CD14-positive monocyte (primary cell): ENCODE data around the gene SH2D1B. TPM values are rescaled to one million over a fixed set of nuclear protein-coding genes. Genes with fewer than 3 reads are reported as not detected.

Source experiments
- DNase-seq, 3 donors: peaks; one replicate each; pipeline ENCODE4 v3.0.0-alpha.2; 2011 to 2022
- H2AFZ ChIP-seq: 2 replicates; pipeline ENCODE4 v1.6.0; 2012; ENCODE audit warnings: mild to moderate bottlenecking, low read depth, low read length, inconsistent platforms; ENCODE audit not compliant: insufficient read depth, poor library complexity, severe bottlenecking
- H3K27ac ChIP-seq, 2 donors: 1 replicate in 1 of 2; 2 replicates in 1 of 2; pipeline ENCODE4 v1.5.1; 2012 to 2013; ENCODE audit warnings: low read length in 2 of 2, control low read depth in 1 of 2, inconsistent platforms in 1 of 2, low read depth in 1 of 2, mild to moderate bottlenecking in 1 of 2
- H3K27me3 ChIP-seq, 2 donors: one replicate each; pipeline versions ENCODE4 v1.6.0 to v1.6.1; 2011 to 2013; ENCODE audit warnings: low read length in 2 of 2; ENCODE audit not compliant: control insufficient read depth in 2 of 2, insufficient read depth in 2 of 2
- H3K36me3 ChIP-seq, 2 donors: replicated peaks in 1 of 2; 1 replicate in 1 of 2; 2 replicates in 1 of 2; pipeline versions ENCODE4 v1.5.1 to v1.6.1; 2012 to 2013; ENCODE audit warnings: low read length in 2 of 2, control low read depth in 1 of 2, inconsistent platforms in 1 of 2, mild to moderate bottlenecking in 1 of 2; ENCODE audit not compliant: insufficient read depth in 2 of 2, control insufficient read depth in 1 of 2
- H3K4me1 ChIP-seq, 2 donors: 1 replicate in 1 of 2; 2 replicates in 1 of 2; pipeline versions ENCODE4 v1.5.1 to v1.6.1; 2012 to 2013; ENCODE audit warnings: low read length in 2 of 2, control low read depth in 1 of 2, inconsistent platforms in 1 of 2, mild to moderate bottlenecking in 1 of 2, moderate library complexity in 1 of 2; ENCODE audit not compliant: insufficient read depth in 2 of 2, control insufficient read depth in 1 of 2
- H3K4me2 ChIP-seq: replicated peaks from 2 replicates; pipeline ENCODE3; 2012; ENCODE audit warnings: low read length, moderate library complexity, mild to moderate bottlenecking; ENCODE audit not compliant: poor library complexity, severe bottlenecking; ENCODE audit errors: extremely low read depth
- H3K4me3 ChIP-seq, 3 experiments: fragments of 200-600 bp in 1 of 3; sonication (generic) in 1 of 3; replicated peaks in 1 of 3; 1 replicate in 2 of 3; 2 replicates in 1 of 3; pipeline ENCODE4 v1.5.1; 2011 to 2013; ENCODE audit warnings: low read length in 3 of 3, mild to moderate bottlenecking in 3 of 3, control low read depth in 2 of 3, low read depth in 2 of 3, inconsistent platforms in 1 of 3, moderate library complexity in 1 of 3
- H3K79me2 ChIP-seq: 2 replicates; pipeline ENCODE4 v1.6.0; 2012; ENCODE audit warnings: mild to moderate bottlenecking, control low read depth, inconsistent platforms, low read length, moderate library complexity; ENCODE audit not compliant: insufficient read depth
- H3K9ac ChIP-seq: 2 replicates; pipeline ENCODE4 v1.6.0; 2017; ENCODE audit warnings: low read length, mild to moderate bottlenecking; ENCODE audit not compliant: insufficient read depth, poor library complexity, severe bottlenecking
- H3K9me3 ChIP-seq, 2 donors: replicated peaks in 1 of 2; 1 replicate in 1 of 2; 2 replicates in 1 of 2; pipeline versions ENCODE4 v1.5.1 to v1.6.1; 2012 to 2013; ENCODE audit warnings: low read length in 2 of 2, control low read depth in 1 of 2; ENCODE audit not compliant: control insufficient read depth in 1 of 2, insufficient read depth in 1 of 2
- H4K20me1 ChIP-seq: 2 replicates; pipeline ENCODE4 v1.6.0; 2012; ENCODE audit warnings: mild to moderate bottlenecking, low read length, control low read depth, moderate library complexity; ENCODE audit not compliant: insufficient read depth
- H3K27ac Mint-ChIP-seq, 7 donors: one replicate each; pipeline ENCODE4 v1.8.0; 2020; ENCODE audit warnings: mild to moderate bottlenecking in 7 of 7, mixed read lengths in 7 of 7, moderate library complexity in 6 of 7, inconsistent platforms in 2 of 7
- H3K27me3 Mint-ChIP-seq, 3 donors: one replicate each; pipeline ENCODE4 v1.8.0; 2021 to 2022; ENCODE audit warnings: low read depth in 3 of 3, mild to moderate bottlenecking in 3 of 3, mixed read lengths in 3 of 3, moderate library complexity in 3 of 3, inconsistent platforms in 1 of 3
- H3K36me3 Mint-ChIP-seq, 2 donors: one replicate each; pipeline ENCODE4 v1.8.0; 2020; ENCODE audit warnings: mixed read lengths in 2 of 2, inconsistent platforms in 1 of 2, mild to moderate bottlenecking in 1 of 2
- H3K4me1 Mint-ChIP-seq: one replicate; pipeline ENCODE4 v1.8.0; 2020; ENCODE audit warnings: mild to moderate bottlenecking, mixed read lengths
- H3K4me3 Mint-ChIP-seq, 2 donors: one replicate each; pipeline ENCODE4 v1.8.0; 2020; ENCODE audit warnings: mild to moderate bottlenecking in 2 of 2, mixed read lengths in 2 of 2, moderate library complexity in 1 of 2
- H3K9me3 Mint-ChIP-seq, 7 donors: one replicate each; pipeline ENCODE4 v1.8.0; 2020 to 2022; ENCODE audit warnings: mixed read lengths in 7 of 7, mild to moderate bottlenecking in 6 of 7, moderate library complexity in 6 of 7, inconsistent platforms in 2 of 7
- CTCF ChIP-seq: fragments of 200-600 bp; IDR thresholded peaks from one replicate; pipeline ENCODE4 v1.8.0; 2022; ENCODE audit warnings: antibody characterized with exemption, mild to moderate bottlenecking
- WGBS: methylation state at CpG from one replicate; pipeline ENCODE4 v1.1.5; 2013; ENCODE audit warnings: missing lambda C conversion rate; ENCODE audit not compliant: insufficient coverage; 5-methylcytosine and 5-hydroxymethylcytosine counted together
- intact Hi-C, 2 donors: fragments of 100-400 bp; cut with micrococcal nuclease; formaldehyde crosslinking; loops; one replicate each; pipeline versions ENCODE4 v1.15.0 to v1.15.1; 2023
- polyA plus RNA-seq, 3 donors: library from polyadenylated mRNA; depleted of rRNA in 1 of 3; unstranded in 2 of 3; stranded (reverse) in 1 of 3; fragments of 300-500 nt in 2 of 3; fragments of >200 nt in 1 of 3; fragmentation: Illumina TruSeq in 2 of 3; gene quantifications; 1 replicate in 2 of 3; 2 replicates in 1 of 3; pipeline ENCODE4 v1.2.3, GENCODE V29; 2012 to 2021

Gene SH2D1B
- polyA plus RNA-seq, 3 donors, result 0.88 to 2.9 (median 1.7) TPM

DNA sequence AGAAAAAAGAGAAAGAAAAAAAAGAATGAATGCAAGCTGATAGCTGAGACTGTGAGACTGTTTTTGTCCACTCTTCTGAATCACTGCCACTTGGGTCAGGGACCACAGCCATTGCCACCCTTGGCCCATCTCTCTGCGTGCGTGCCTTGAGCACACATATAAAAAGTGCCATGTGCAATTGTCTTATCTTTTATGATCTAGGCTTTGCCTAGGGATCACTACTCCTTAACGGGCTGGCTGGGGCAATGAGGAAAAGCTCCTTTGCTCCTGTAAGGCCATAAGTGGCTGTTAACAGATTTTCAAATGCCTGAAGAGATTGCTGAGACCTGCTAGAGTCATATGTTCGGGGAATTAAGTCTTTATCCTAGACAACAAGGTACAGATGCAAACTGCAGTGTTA is 43.5 kb downstream of the SH2D1B start:
- intact Hi-C loops, result no loop called here
- Histone ChIP-seq H3K36me3 (peaks cover 0 to 5% of the 10 kb centered on the region in 2 donors), H3K79me2 (no peaks in the 10 kb centered on the region), H3K4me3 (no peak overlapping the region), H3K4me1 (no peaks in the 10 kb centered on the region), H3K9ac (no peak overlapping the region), H3K4me2 (no peak overlapping the region), H2AFZ (no peak overlapping the region), H3K27ac (no peak overlapping the region), H3K27me3 (no peaks in the 10 kb centered on the region), H3K9me3 (no peaks in the 10 kb centered on the region), H4K20me1 (no peaks in the 10 kb centered on the region)
- H3K9me3 Mint-ChIP-seq, result peaks cover 0 to 2% (median 0%) of the 10 kb centered on the region in 7 donors
- no peak for DNase-seq
- peaks cover 0 to 9% of the 10 kb centered on the region in 2 donors for H3K36me3 Mint-ChIP-seq
- no peak overlapping the region for H3K4me3 Mint-ChIP-seq
- 100% methylated on average over 2 of the region's 4 CpGs for WGBS
- TF ChIP-seq CTCF, result no peak
- H3K27me3 Mint-ChIP-seq, result peaks cover 0 to 8% (median 4%) of the 10 kb centered on the region in 3 donors
- H3K4me1 Mint-ChIP-seq, result no peaks in the 10 kb centered on the region
- H3K27ac Mint-ChIP-seq, result no peak overlapping the region

DNA sequence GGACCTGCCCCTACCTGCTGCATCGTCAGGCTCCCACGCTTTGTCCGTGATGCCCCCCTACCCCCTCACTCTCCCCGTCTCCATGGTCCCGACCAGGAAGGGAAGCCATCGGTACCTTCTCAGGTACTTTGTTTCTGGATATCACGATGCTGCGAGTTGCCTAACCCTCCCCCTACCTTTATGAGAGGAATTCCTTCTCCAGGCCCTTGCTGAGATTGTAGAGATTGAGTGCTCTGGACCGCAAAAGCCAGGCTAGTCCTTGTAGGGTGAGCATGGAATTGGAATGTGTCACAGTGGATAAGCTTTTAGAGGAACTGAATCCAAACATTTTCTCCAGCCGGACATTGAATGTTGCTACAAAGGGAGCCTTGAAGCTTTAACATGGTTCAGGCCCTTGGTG is 44.2 kb downstream of the SH2D1B start:
- WGBS, result 100% methylated on average over 3 of the region's 10 CpGs
- no peak overlapping the region for H3K4me3 Mint-ChIP-seq
- H3K79me2 ChIP-seq, result no peaks in the 10 kb centered on the region
- no peaks in the 10 kb centered on the region for H3K4me1 Mint-ChIP-seq
- H3K27me3 Mint-ChIP-seq, result peaks cover 0 to 8% (median 4%) of the 10 kb centered on the region in 3 donors
- intact Hi-C loops, result no loop called here
- peaks cover 0 to 9% of the 10 kb centered on the region in 2 donors for H3K36me3 Mint-ChIP-seq
- no peak for DNase-seq
- H3K9me3 ChIP-seq, result no peaks in the 10 kb centered on the region
- H3K4me1 ChIP-seq, result no peaks in the 10 kb centered on the region
- no peak overlapping the region for H2AFZ ChIP-seq
- no peak overlapping the region for H3K27ac ChIP-seq
- no peaks in the 10 kb centered on the region for H4K20me1 ChIP-seq
- H3K27ac Mint-ChIP-seq, result no peak overlapping the region
- no peak for TF ChIP-seq CTCF
- no peak overlapping the region for H3K4me2 ChIP-seq
- H3K36me3 ChIP-seq, result peaks cover 0 to 5% of the 10 kb centered on the region in 2 donors
- H3K9ac ChIP-seq, result no peak overlapping the region
- no peak overlapping the region for H3K4me3 ChIP-seq
- H3K27me3 ChIP-seq, result no peaks in the 10 kb centered on the region
- H3K9me3 Mint-ChIP-seq, result peaks cover 0 to 2% (median 0%) of the 10 kb centered on the region in 7 donors
